ENCODE data around the gene ZNF136.

Gene ZNF136

GRCh38 chr19:12162882-12163806 lies at the start of gene ZNF136:
Gene ZNF136 (plus strand): TSS chr19:12163096. CDS start chr19:12163204, 108 bp downstream.
- peak; percentile 92 for DNase-seq

- no peak for DNase-seq
These were observed 49.8 kb upstream of the ZNF136 start for GRCh38 chr19:12113121-12113520.

- no peak for DNase-seq
These were observed 45.5 kb upstream of the ZNF136 start for GRCh38 chr19:12117201-12117970.

- DNase-seq = no peak
These were observed 36.2 kb upstream of the ZNF136 start for GRCh38 chr19:12126707-12127106.

GRCh38 chr19:12133069-12133468 lies 29.8 kb upstream of the ZNF136 start:
- no peak for DNase-seq

- DNase-seq = peak; percentile 20
These were observed 25.5 kb upstream of the ZNF136 start for GRCh38 chr19:12137221-12137940.

- no peak for DNase-seq
These were observed 23.6 kb upstream of the ZNF136 start for GRCh38 chr19:12139269-12139668.

GRCh38 chr19:12139885-12140544 lies 22.9 kb upstream of the ZNF136 start, which contains the start of gene ZNF20:
Gene ZNF20 (minus strand): TSS chr19:12140350. CDS start chr19:12140182, 168 bp downstream.
- peak; percentile 87 for DNase-seq

- peak; percentile 85 for DNase-seq
These were observed 22.1 kb upstream of the ZNF136 start for GRCh38 chr19:12140545-12141404.

- DNase-seq = no peak
These were observed 21.5 kb upstream of the ZNF136 start for GRCh38 chr19:12141405-12141736.

GRCh38 chr19:12145348-12145747 lies 17.5 kb upstream of the ZNF136 start:
- no peak for DNase-seq

GRCh38 chr19:12155324-12155860 lies 7.5 kb upstream of the ZNF136 start:
- no peak for DNase-seq

GRCh38 chr19:12156223-12157058 lies 6.5 kb upstream of the ZNF136 start, which contains the start of gene ZNF625:
Gene ZNF625 (minus strand): TSS chr19:12156734. CDS start chr19:12156558, 176 bp downstream.
- no peak for DNase-seq

- no peak for DNase-seq
These were observed 3.0 kb upstream of the ZNF136 start for GRCh38 chr19:12159773-12160414.

GRCh38 chr19:12162513-12162881 lies 399 bp upstream of the ZNF136 start:
- DNase-seq = no peak

- no peak for DNase-seq
These were observed 930 bp downstream of the ZNF136 start for GRCh38 chr19:12163826-12164225.

- DNase-seq = no peak
These were observed 3.7 kb downstream of the ZNF136 start for GRCh38 chr19:12166626-12167025.

- DNase-seq = no peak
These were observed 17.5 kb downstream of the ZNF136 start for GRCh38 chr19:12180377-12180776.

GRCh38 chr19:12187625-12188024 lies 24.7 kb downstream of the ZNF136 start:
- DNase-seq = no peak

Measured in activated CD4-positive, alpha-beta T cell treated with anti-CD3 and anti-CD28 coated beads, Interleukin-2, amount 50 U/mL, for 1 hour (primary cell).